Kidney epithelial cell (primary cell): ENCODE results near the gene ANO9. TPM values are rescaled to one million over a fixed set of nuclear protein-coding genes. Genes with fewer than 3 reads are reported as not detected.

Experiments used
- DNase-seq: peaks from one replicate; pipeline ENCODE4 v3.0.0-alpha.2; 2010; ENCODE audit warnings: low read depth
- H3K27me3 ChIP-seq: 2 replicates; pipeline ENCODE4 v1.6.0; 2011; ENCODE audit warnings: low read length; ENCODE audit not compliant: control insufficient read depth, insufficient read depth
- H3K36me3 ChIP-seq: 2 replicates; pipeline ENCODE4 v1.5.1; 2011; ENCODE audit warnings: low read length; ENCODE audit not compliant: control insufficient read depth, insufficient read depth
- H3K4me3 ChIP-seq: 2 replicates; pipeline ENCODE4 v1.5.1; 2011; ENCODE audit warnings: low read depth, mild to moderate bottlenecking, control low read depth, low read length
- CTCF ChIP-seq: IDR thresholded peaks from 2 replicates; pipeline ENCODE4 v1.5.1; 2011; ENCODE audit warnings: mild to moderate bottlenecking, moderate library complexity, low read length, control low read depth, inconsistent platforms; ENCODE audit not compliant: insufficient read depth, poor library complexity, severe bottlenecking
- total RNA-seq: library from RNA; depleted of rRNA; stranded (reverse); fragments of >200 nt; gene quantifications from 2 replicates; pipeline ENCODE4 v1.2.3, GENCODE V29; 2015

The ANO9 gene
- total RNA-seq, 1 donor from 2014 or later = 18.4 TPM

GRCh38 chr11:420911-421321 is 20.9 kb downstream of the ANO9 start:
- Histone ChIP-seq H3K27me3 (peaks cover 14% of the 10 kb centered on the region), H3K36me3 (no peaks in the 10 kb centered on the region), H3K4me3 (no peak overlapping the region)
- no peak for TF ChIP-seq CTCF
- no peak for DNase-seq

- peaks cover 14% of the 10 kb centered on the region for H3K27me3 ChIP-seq
- H3K4me3 ChIP-seq = no peak overlapping the region
- no peak for DNase-seq
- no peaks in the 10 kb centered on the region for H3K36me3 ChIP-seq
- no peak for TF ChIP-seq CTCF
Observed at GRCh38 chr11:420054-420910, 21.5 kb downstream of the ANO9 start.

- TF ChIP-seq CTCF = no peak
- Histone ChIP-seq H3K4me3 (no peak overlapping the region), H3K36me3 (no peaks in the 10 kb centered on the region), H3K27me3 (peaks cover 12% of the 10 kb centered on the region)
- DNase-seq = no peak
Observed at GRCh38 chr11:419248-420005, 22.4 kb downstream of the ANO9 start.

- Histone ChIP-seq H3K4me3 (no peak overlapping the region), H3K27me3 (peaks cover 14% of the 10 kb centered on the region), H3K36me3 (no peaks in the 10 kb centered on the region)
- TF ChIP-seq CTCF = no peak
- no peak for DNase-seq
Observed at GRCh38 chr11:418343-419247, 23.2 kb downstream of the ANO9 start.

GRCh38 chr11:417652-418342 is 24.0 kb downstream of the ANO9 start:
- no peak overlapping the region for H3K4me3 ChIP-seq
- DNase-seq = no peak
- H3K27me3 ChIP-seq = peaks cover 14% of the 10 kb centered on the region
- TF ChIP-seq CTCF = no peak
- no peaks in the 10 kb centered on the region for H3K36me3 ChIP-seq
